AG04449 (cell line): ENCODE measurements around the gene FATE1.

Source experiments
- CTCF ChIA-PET: fragments of 350-600 bp; formaldehyde crosslinking; extraction: SDS; loops from one replicate; lab custom pipeline; 2021; ENCODE audit warnings: antibody characterized with exemption; lab: Yijun Ruan, JAX
- POLR2A ChIA-PET: fragments of 400-600, 350-600 bp; formaldehyde crosslinking; extraction: SDS; loops from one replicate; lab custom pipeline; 2020; ENCODE audit warnings: antibody characterized with exemption, inconsistent platforms; lab: Yijun Ruan, JAX
- DNase-seq: peaks from one replicate; pipeline ENCODE4 v3.0.0-alpha.2; 2010; ENCODE audit warnings: low read depth, low spot score
- H3K4me3 ChIP-seq: 2 replicates; pipeline ENCODE4 v1.5.1; 2011; ENCODE audit warnings: low read depth, mild to moderate bottlenecking, control low read depth, low read length
- CTCF ChIP-seq: IDR thresholded peaks from one replicate; pipeline ENCODE4 v1.5.1; 2011; ENCODE audit warnings: mild to moderate bottlenecking, moderate library complexity, low read length, control low read depth, inconsistent platforms; ENCODE audit not compliant: insufficient read depth; ENCODE audit errors: missing control alignments

Gene FATE1

DNA sequence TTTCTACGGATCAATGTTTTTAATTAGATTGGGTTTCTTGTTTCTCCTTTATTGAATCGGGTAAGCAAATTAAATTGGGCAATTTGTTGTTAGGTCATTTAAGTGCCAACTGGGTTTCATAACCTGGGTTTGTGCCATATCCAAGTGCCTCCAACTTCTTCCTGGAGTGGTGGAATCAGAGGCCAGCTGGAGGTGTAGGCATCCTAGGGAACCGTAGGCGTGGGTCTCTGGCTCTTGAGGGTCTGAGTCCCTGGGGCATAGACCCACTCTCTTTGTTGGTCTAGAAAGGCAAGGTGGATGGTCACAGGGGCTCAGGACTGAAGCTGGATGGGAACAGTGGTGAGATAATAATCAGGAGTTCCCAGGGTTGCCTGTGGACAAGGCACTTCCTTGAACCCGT, 37.0 kb downstream of the FATE1 start:
- H3K4me3 ChIP-seq: no peak overlapping the region
- no peak for TF ChIP-seq CTCF
- no peak for DNase-seq
- ChIA-PET POLR2A (no interaction called here), CTCF (interaction anchor here (0.7 to 11.5 kb wide), 16 partner anchors 9 to 1069 kb away, joined by 3 to 303 read pairs (median 4); partner anchors contain the start of genes GABRA3 and GABRQ)

- ChIA-PET CTCF (interaction anchor here (0.7 to 11.5 kb wide), 20 partner anchors 9 to 1068 kb away, joined by 3 to 303 read pairs (median 4); partner anchors contain the start of genes GABRA3 and GABRQ), POLR2A (no interaction called here)
- no peak for DNase-seq
- peak; percentile 79 for TF ChIP-seq CTCF
- no peak overlapping the region for H3K4me3 ChIP-seq
These were observed 37.6 kb downstream of the FATE1 start for GRCh38 chrX:151753313-151754046.

GRCh38 chrX:151754047-151754429, 38.2 kb downstream of the FATE1 start:
- POLR2A ChIA-PET: no interaction called here
- CTCF ChIA-PET: interaction anchor here (0.9 to 11.5 kb wide), 14 partner anchors 25 to 1064 kb away, joined by 3 to 303 read pairs (median 4); partner anchors contain the start of gene GABRQ
- TF ChIP-seq CTCF: no peak
- DNase-seq: peak; percentile 37
- no peak overlapping the region for H3K4me3 ChIP-seq

DNA sequence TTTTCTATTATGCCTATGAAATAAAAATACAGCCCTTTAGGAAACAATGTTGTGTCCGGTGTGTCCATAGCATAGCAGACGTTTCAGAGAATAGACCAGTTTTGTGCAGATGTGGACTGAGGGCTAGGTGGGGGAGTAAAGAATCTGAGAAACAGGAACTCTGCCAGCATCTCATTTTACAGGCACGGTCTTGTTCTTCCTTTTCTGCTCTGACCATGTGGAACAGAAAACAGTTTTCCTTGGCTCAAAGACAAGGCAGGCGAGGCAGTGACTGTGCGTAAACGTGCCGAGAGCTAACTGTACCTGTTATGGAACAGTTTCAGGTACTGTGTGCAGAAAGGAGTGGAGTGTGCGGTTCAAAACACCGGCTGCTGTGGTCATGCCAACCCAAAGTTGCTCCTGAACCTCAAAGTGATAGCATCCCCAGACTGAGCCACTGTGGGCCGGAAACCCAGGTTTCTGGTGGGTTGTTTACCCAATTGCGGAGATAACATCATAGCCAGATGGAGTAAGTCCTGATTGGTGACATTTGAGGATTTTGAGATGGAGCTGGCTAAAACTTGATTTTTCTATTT, 38.9 kb downstream of the FATE1 start:
- ChIA-PET CTCF (interaction anchor here (1.1 to 11.5 kb wide), 5 partner anchors 146 to 1063 kb away, joined by 3 to 303 read pairs (median 13); no protein-coding TSS in a partner anchor), POLR2A (no interaction called here)
- no peak overlapping the region for H3K4me3 ChIP-seq
- no peak for DNase-seq
- no peak for TF ChIP-seq CTCF

GRCh38 chrX:151759041-151759708, 43.3 kb downstream of the FATE1 start:
- ChIA-PET CTCF (no interaction called here), POLR2A (no interaction called here)
- TF ChIP-seq CTCF: no peak
- no peak for DNase-seq
- H3K4me3 ChIP-seq: no peak overlapping the region

DNA sequence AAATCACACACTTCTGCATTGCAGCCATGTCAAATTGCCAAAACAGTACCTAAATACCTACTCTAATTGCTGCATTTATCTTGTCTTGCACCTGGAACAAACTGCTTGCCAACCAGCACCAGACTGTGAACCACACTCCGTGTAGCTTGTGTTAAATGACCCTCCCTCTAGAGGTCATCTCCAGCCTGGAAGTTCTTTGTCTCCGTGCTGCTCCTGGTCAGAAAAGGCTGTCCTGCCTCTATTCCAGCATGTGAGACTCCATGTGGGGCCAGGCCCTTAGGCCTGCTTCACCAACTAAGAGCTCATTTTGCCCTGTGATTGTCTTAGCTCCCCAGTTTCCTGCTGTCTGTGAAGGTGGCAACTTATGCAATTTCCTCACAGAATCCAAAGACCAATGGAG, 47.0 kb downstream of the FATE1 start:
- POLR2A ChIA-PET: no interaction called here
- H3K4me3 ChIP-seq: no peak overlapping the region
- CTCF ChIA-PET: no interaction called here
- no peak for DNase-seq
- TF ChIP-seq CTCF: no peak
